SK-N-MC (cell line): ENCODE data around the gene RFX8.

ENCODE experiments used
- DNase-seq: peaks from one replicate; pipeline ENCODE4 v3.0.0-alpha.2; 2011; ENCODE audit warnings: low read depth, low spot score
- H3K27ac ChIP-seq: fragments of 200-600 bp; sonication (generic); 2 replicates; pipeline ENCODE4 v1.5.1; 2016; ENCODE audit warnings: mixed run types
- H3K36me3 ChIP-seq: fragments of 200-600 bp; sonication (generic); 2 replicates; pipeline ENCODE4 v1.6.1; 2017; ENCODE audit warnings: antibody characterized with exemption, low read length, mixed read lengths; ENCODE audit not compliant: insufficient read depth
- H3K4me3 ChIP-seq: fragments of 200-600 bp; sonication (generic); 2 replicates; pipeline ENCODE4 v1.5.1; 2016
- H3K9ac ChIP-seq: fragments of 200-600 bp; sonication (generic); 2 replicates; pipeline ENCODE4 v1.8.0; 2017; ENCODE audit warnings: mixed run types, mixed read lengths; ENCODE audit not compliant: insufficient read length
- H3K9me3 ChIP-seq: fragments of 200-600 bp; sonication (generic); 2 replicates; pipeline ENCODE4 v1.6.1; 2017; ENCODE audit warnings: low read depth, mild to moderate bottlenecking, antibody characterized with exemption, low read length, moderate library complexity, mixed read lengths
- EZH2 ChIP-seq: fragments of 200-600 bp; sonication (generic); IDR thresholded peaks from one replicate; pipeline ENCODE4 v1.6.1; 2017; ENCODE audit warnings: antibody characterized with exemption
- FOXP2 ChIP-seq: optimal IDR thresholded peaks from 2 replicates; pipeline ENCODE3; 2011; ENCODE audit warnings: mild to moderate bottlenecking, moderate library complexity; ENCODE audit not compliant: insufficient read depth; ENCODE audit errors: extremely low read length, control extremely low read depth
- POLR2AphosphoS5 ChIP-seq: IDR thresholded peaks from 2 replicates; pipeline ENCODE4 v1.6.1; 2012; ENCODE audit warnings: mild to moderate bottlenecking, low read depth, low read length, borderline replicate concordance

The RFX8 gene

DNA sequence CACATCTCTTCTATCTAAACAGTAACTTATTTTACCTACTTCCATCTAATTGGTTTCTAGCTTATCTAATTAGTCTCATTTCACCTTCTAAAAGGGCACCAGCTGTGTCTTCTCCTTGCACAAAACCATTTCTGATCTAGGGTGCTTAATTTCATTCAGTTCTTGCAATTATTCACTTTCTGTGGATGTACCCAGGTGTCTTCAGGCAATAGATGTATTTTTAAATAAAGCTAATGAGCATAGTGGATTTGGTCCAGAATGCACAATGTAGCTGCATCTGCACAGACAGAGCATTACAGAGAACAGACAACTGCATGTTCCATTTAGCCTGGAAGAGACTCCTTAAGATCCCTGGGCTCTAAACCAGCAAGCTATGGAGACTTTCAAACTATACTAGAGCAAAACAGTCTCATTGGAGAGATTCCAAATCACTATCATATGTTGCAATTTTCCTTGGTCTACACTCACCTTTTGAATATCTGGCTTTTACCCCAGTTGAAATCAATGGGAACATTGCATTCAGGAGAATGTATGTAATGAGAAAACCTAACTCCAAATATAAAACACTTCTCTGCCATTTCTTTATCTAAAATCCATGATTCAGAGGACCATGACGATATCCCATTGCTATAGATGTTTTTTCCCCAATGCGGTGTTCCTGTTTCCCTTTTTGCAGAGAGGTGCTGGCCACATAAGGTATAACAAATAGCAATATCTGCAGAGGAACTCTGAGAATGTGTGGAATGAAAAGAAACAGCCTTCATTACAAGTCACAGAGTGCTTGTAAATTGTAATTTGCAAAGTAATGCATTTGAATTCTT is 3.5 kb upstream of the RFX8 start:
- TF ChIP-seq FOXP2 (no peak), EZH2 (no peak), POLR2AphosphoS5 (no peak)
- H3K9ac ChIP-seq: no peak overlapping the region
- H3K4me3 ChIP-seq: no peak overlapping the region
- no peaks in the 10 kb centered on the region for H3K9me3 ChIP-seq
- no peaks in the 10 kb centered on the region for H3K36me3 ChIP-seq
- no peak for DNase-seq
- H3K27ac ChIP-seq: no peak overlapping the region

DNA sequence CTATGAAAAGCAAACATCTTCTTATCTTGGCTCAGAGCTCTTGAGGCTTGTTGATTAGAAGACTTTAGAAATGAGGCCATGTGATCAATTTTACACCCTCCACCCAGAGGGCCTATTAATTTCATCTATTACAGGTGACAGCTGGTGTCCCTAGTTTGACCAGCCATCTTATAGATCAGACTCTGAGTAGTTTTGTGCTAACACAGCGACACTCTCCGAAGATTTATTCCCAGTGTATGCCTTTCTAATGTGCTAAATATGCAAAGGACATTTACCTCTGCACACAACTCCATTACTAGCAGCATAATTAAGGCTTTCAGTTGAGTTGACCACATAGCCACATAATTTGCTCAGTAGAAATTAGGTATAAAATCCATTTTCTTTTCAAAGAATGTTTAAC is 2.6 kb upstream of the RFX8 start:
- no peak for TF ChIP-seq EZH2
- TF ChIP-seq FOXP2: no peak
- TF ChIP-seq POLR2AphosphoS5: no peak
- DNase-seq: no peak
- Histone ChIP-seq H3K9ac (no peak overlapping the region), H3K9me3 (no peaks in the 10 kb centered on the region), H3K4me3 (no peak overlapping the region), H3K36me3 (no peaks in the 10 kb centered on the region), H3K27ac (no peak overlapping the region)

DNA sequence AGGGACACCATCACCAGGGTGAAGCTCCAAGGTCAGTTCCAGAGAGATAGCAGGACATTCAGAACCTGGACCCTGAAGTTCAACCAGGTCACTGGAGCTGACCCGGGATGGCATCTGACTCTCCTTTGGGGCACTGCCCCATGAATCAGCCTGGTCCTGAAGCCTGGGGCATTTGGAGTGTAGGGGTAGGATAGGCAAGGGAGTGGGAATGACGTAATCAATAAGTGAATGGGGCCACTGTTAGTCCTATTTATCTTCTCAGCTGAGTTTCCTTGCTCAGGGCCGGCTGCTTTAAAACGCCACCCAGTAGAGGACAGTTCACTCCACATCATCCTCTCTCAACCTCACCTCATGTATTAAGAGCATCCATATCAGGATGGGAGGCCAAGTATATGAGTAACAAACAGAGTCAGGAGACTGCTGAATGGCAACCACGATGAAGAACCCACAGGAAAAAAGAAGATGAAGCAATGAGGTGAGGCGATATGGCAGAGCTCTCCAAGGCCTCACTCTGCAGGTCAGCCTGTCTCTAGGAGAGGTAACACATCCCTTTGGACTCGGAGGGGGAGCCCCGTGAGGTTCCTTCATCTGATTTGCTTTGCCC is 1.8 kb upstream of the RFX8 start:
- Histone ChIP-seq H3K9ac (no peak overlapping the region), H3K36me3 (no peaks in the 10 kb centered on the region), H3K4me3 (no peak overlapping the region), H3K27ac (no peak overlapping the region), H3K9me3 (no peaks in the 10 kb centered on the region)
- DNase-seq: no peak
- TF ChIP-seq EZH2 (no peak), FOXP2 (no peak), POLR2AphosphoS5 (no peak)

DNA sequence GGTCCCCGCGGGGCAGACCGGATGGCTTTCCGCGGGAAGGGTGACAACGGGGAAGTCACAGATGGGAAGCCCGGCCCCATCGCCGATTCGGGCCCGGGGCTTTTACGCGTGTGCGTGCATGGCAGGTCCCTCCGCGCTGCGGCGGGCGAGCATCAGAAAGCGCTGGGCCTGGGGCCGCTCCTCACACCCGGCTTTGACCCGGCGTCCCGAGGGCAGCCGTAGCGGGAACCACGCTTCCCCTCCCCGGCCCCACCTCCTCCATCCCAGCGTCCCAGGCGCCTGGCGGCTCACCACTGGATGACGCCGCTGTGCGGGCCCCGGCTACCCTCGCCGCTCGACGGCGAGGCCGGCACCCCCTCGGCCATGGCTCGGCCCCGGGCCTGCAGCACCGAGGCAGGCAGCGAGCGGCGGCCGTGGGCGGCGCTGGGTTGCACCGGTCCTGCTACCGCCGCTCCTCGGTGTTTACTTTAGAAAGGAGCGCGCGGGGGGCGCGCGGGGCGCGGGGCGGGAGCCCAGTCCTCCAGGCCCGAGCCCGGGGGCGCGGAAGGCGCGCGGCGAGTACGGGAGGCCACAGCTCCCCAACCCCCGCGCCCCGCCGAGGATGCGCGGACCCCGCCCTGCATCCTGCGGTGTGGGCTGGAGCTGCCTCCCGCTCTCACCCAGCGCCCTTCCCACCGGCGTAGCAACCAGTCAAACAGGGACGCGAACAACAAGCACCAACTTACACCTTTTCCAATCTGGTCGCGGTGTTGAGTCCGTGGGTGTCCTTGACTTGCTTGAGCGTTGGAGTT is 806 bp downstream of the RFX8 start:
- Histone ChIP-seq H3K9ac (no peak overlapping the region), H3K27ac (no peak overlapping the region), H3K36me3 (no peaks in the 10 kb centered on the region), H3K9me3 (no peaks in the 10 kb centered on the region), H3K4me3 (peak overlapping the region; percentile 36)
- TF ChIP-seq EZH2: no peak
- TF ChIP-seq FOXP2: no peak
- TF ChIP-seq POLR2AphosphoS5: no peak
- no peak for DNase-seq

DNA sequence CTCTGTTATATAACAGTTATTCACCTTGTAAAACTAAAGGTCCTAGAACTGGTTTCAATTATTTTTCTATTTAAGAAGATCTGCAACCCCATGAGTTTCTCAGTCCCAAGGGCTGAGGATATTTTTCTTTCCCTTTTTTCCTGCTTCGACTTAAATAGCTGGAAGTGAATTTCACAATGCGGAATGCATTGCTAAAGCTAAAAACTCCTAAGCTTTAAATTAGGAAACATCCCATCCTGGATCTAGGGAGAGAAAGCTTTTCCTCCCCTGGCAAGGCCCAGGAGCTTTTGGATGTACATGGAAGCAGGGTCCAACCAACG is 1.4 kb downstream of the RFX8 start:
- Histone ChIP-seq H3K27ac (no peak overlapping the region), H3K4me3 (peak overlapping the region; percentile 36), H3K9me3 (no peaks in the 10 kb centered on the region), H3K36me3 (no peaks in the 10 kb centered on the region), H3K9ac (no peak overlapping the region)
- TF ChIP-seq POLR2AphosphoS5: no peak
- no peak for TF ChIP-seq FOXP2
- TF ChIP-seq EZH2: no peak
- DNase-seq: no peak

- H3K27ac ChIP-seq: no peak overlapping the region
- no peaks in the 10 kb centered on the region for H3K36me3 ChIP-seq
- TF ChIP-seq EZH2: no peak
- H3K4me3 ChIP-seq: no peak overlapping the region
- no peak overlapping the region for H3K9ac ChIP-seq
- H3K9me3 ChIP-seq: no peaks in the 10 kb centered on the region
- DNase-seq: no peak
These were observed 5.0 kb downstream of the RFX8 start for GRCh38 chr2:101469863-101470262.

GRCh38 chr2:101467306-101467705 is 7.6 kb downstream of the RFX8 start:
- Histone ChIP-seq H3K4me3 (no peak overlapping the region), H3K27ac (no peak overlapping the region), H3K9ac (no peak overlapping the region), H3K36me3 (no peaks in the 10 kb centered on the region), H3K9me3 (no peaks in the 10 kb centered on the region)
- TF ChIP-seq FOXP2 (no peak), EZH2 (no peak), POLR2AphosphoS5 (no peak)
- DNase-seq: no peak

DNA sequence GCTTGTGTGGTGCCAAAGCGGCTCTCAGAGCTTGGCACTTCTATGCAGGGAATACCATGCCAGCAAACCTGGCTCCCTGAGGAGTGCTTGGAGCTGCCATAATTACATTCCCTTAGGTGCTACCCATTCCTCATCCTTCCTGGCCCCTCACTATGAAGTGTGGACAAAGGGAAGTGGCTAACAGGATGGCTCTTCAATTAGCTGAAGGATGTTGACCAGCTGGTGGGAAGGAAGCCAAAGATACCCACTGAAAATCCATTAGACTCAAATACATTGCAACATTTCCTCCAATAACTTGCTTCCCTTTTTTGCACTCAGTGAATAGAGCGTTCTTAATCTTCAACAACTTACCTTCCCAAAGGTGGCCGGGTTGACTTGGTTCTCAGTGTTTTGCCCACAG is 8.5 kb downstream of the RFX8 start:
- Histone ChIP-seq H3K4me3 (no peak overlapping the region), H3K9ac (no peak overlapping the region), H3K9me3 (no peaks in the 10 kb centered on the region), H3K36me3 (no peaks in the 10 kb centered on the region), H3K27ac (no peak overlapping the region)
- TF ChIP-seq POLR2AphosphoS5 (no peak), EZH2 (no peak), FOXP2 (no peak)
- DNase-seq: no peak
